LNCaP clone FGC (cell line): Measurements from ENCODE around the gene RAB32.

Experiments
- DNase-seq: peaks from one replicate; pipeline ENCODE4 v3.0.0-alpha.2; 2011; ENCODE audit warnings: low read depth
- H3K4me3 ChIP-seq: 2 replicates; pipeline ENCODE4 v1.5.1; 2011; ENCODE audit warnings: mild to moderate bottlenecking, low read depth, low read length, control low read depth
- TF ChIP-seq, protein P1 (sequence below): IDR thresholded peaks from 2 replicates; pipeline ENCODE4 v1.5.1; 2012; ENCODE audit warnings: mild to moderate bottlenecking; ENCODE audit not compliant: control insufficient read depth, insufficient read depth; ENCODE audit errors: extremely low read depth

RAB32 gene

GRCh38 chr6:146581968-146582367, 38.3 kb downstream of the RAB32 start:
- TF ChIP-seq, protein P1, sequence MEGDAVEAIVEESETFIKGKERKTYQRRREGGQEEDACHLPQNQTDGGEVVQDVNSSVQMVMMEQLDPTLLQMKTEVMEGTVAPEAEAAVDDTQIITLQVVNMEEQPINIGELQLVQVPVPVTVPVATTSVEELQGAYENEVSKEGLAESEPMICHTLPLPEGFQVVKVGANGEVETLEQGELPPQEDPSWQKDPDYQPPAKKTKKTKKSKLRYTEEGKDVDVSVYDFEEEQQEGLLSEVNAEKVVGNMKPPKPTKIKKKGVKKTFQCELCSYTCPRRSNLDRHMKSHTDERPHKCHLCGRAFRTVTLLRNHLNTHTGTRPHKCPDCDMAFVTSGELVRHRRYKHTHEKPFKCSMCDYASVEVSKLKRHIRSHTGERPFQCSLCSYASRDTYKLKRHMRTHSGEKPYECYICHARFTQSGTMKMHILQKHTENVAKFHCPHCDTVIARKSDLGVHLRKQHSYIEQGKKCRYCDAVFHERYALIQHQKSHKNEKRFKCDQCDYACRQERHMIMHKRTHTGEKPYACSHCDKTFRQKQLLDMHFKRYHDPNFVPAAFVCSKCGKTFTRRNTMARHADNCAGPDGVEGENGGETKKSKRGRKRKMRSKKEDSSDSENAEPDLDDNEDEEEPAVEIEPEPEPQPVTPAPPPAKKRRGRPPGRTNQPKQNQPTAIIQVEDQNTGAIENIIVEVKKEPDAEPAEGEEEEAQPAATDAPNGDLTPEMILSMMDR = no peak
- DNase-seq = no peak
- no peak overlapping the region for H3K4me3 ChIP-seq

- H3K4me3 ChIP-seq = no peak overlapping the region
- DNase-seq = no peak
- TF ChIP-seq, protein P1 = no peak
These were observed 39.2 kb downstream of the RAB32 start for GRCh38 chr6:146582857-146583256.

- no peak for DNase-seq
- TF ChIP-seq, protein P1 = no peak
- no peak overlapping the region for H3K4me3 ChIP-seq
These were observed 40.3 kb downstream of the RAB32 start for GRCh38 chr6:146583966-146584365.

- TF ChIP-seq, protein P1 = no peak
- no peak for DNase-seq
- no peak overlapping the region for H3K4me3 ChIP-seq
These were observed 43.8 kb downstream of the RAB32 start for GRCh38 chr6:146587459-146587858.

DNA sequence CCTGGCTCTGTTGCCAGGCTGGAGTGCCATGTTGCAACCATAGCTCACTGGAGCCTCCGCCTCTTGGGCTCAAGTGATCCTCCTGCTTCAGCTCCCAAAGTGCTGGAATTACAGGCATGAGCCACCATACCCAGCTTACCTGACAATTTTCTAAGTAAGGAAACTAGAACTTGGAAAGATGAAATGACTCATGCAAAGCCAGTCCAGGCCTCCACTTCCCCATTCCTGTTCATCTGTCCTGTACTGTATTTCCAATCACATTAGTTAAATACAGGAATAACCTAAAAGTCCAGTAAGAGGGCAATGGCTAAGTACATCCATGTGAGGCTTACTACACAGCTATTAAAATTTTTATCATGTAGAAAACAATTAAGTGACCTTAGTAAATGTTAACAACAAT, 46.9 kb downstream of the RAB32 start:
- H3K4me3 ChIP-seq = no peak overlapping the region
- DNase-seq = no peak
- TF ChIP-seq, protein P1 = no peak

DNA sequence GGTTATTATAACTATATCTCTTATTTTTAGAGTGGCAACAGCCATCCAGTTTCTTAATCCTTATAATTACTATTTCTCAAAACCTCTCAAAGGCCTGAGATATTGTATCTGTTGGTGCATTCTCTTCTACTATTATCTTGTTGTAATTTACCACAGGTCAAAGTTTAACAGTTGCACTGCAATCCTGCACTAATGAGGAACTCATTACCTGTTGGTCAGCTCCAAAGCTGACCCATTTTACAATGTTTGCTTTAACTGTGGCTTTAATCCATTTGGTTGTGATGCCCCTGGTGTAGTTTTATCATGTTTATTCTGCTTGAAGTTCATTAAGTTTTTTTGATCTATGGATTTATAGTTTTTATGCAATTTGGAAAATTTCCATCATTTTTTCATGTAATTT, 48.8 kb downstream of the RAB32 start:
- no peak overlapping the region for H3K4me3 ChIP-seq
- DNase-seq = no peak
- TF ChIP-seq, protein P1 = no peak

DNA sequence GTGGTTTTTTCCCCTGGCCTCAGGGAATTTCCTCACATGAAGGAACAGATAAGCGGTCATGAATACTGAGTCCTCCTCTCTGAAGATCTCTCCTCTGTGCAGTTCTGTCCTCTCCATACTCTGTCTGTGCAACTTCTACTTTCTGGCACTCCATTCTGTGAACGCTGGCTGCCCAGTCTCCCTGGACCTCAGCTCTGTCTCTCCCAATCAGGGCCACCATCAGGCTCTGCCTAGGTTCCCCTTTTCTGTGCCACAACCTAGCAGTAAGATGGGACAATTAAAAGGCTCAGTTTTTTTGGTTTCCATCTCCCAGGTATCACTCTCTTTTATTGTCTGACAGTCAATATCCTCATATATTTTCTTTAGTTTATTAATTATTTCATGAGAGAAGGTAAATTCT, 50.4 kb downstream of the RAB32 start:
- no peak overlapping the region for H3K4me3 ChIP-seq
- DNase-seq = no peak

More for the DNA sequence above, 50.4 kb downstream of the RAB32 start:
- TF ChIP-seq, protein P1 = no peak
